ENCODE results near the gene JAML.

Gene JAML

DNA sequence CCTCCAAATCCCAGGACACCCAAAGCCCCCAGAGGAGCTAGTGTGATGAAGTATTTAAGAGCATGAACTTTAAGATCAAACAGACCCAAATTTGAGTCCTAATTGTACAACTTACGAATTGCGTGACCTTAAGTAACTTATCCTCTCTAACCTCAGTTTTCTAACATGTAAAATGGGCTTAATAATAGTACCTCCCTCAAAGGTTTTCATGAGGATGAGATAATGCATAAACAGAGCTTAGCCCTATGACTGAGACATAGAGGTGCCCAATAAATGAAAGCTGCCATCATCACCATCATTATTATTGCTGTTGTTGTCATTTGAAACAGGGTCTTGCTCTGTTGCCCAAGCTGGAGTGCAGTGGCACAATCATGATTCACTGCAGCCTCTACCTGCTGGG lies 57.6 kb downstream of the JAML start:
- no peak for DNase-seq
- TF ChIP-seq GATA1 (IDR thresholded peaks at IDR 0.05; ENCODE audit: low read depth, low read length) = no peak
- no peak for TF ChIP-seq POLR2A (IDR thresholded peaks at IDR 0.05; ENCODE audit: low read length)

DNA sequence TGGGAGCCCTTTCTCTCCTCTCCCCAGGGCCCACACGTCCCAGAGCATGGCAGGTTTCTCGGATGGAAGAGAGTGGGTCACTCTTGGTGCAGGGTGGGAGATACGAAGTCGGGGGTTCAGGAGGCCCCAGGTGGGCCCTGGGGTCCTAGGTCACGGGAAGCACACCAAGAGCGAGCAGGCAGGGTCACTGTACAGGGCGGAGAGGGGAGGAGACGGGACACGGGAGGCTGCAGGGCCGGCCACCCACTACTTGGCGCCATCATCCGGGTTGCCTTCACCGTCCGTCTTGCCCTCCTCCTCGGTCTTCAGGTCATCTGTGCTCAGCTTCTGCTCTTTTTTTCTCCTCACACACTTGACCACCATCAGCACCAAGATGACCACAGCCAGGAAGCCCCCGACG lies 58.2 kb downstream of the JAML start:
- no peak for TF ChIP-seq POLR2A (IDR thresholded peaks at IDR 0.05; ENCODE audit: low read length)
- no peak for TF ChIP-seq GATA1 (IDR thresholded peaks at IDR 0.05; ENCODE audit: low read depth, low read length)
- no peak for DNase-seq

DNA sequence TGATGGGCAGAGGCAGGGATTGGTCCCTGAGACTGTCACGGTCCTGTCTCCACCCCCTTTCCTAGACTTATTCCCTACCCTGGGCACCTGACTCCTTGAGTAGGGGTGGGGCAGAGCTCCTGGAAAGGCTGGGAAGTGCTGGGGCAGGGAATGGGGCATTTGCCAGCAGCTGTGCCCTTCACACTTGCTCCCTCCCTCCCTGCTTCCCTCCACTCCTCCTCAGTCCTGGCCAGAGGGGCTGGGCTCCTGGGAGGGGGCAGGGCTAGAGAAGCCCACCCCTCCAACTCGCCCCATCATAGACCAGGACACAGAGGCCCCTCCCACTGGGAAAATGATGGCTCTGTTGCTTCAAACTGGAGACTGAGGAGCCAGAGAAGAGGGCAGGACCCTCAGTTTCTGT lies 59.9 kb downstream of the JAML start:
- TF ChIP-seq POLR2A (IDR thresholded peaks at IDR 0.05; ENCODE audit: low read length) = no peak
- TF ChIP-seq GATA1 (IDR thresholded peaks at IDR 0.05; ENCODE audit: low read depth, low read length) = no peak

DNA sequence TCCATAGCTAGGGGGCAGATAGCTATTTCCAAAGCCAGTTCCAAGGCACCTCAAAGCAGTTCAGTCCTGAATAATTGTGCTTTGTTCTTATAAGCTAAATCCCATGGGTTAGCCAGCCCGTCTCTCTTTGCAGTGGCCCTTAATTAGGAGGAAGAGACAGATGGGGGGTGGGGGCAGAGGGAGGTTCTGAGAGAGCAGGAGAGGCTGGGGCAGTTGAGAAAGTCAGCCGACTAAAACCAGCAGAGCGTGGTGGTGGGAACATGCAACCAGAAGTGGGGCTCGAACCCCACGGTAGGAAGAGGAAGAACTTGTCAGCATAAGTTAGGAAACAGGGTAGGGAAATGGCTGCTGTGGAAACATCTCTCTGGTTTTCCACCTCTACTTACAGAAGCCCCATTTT lies 61.3 kb downstream of the JAML start:
- TF ChIP-seq POLR2A (IDR thresholded peaks at IDR 0.05; ENCODE audit: low read length) = no peak
- TF ChIP-seq GATA1 (IDR thresholded peaks at IDR 0.05; ENCODE audit: low read depth, low read length) = no peak
- DNase-seq = no peak

More for the DNA sequence above, 59.9 kb downstream of the JAML start:
- no peak for DNase-seq

DNA sequence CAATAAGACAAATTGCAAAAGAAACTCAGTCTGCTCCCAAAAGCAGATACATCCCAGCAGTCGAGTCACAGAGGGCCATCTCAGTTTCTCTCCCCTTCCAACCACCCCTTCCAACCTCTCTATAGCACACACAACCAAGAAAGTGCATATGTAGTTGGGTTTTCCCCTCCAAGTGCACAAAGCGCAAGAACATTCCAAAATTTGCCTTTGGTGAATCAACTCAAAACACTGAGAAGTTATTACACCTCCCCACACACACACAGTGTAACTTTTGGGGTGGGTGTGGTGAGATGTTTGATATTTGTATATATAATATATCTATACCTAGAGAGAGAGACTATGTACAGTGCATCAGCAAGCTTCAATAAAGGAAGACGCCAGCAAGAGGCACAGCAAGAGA lies 62.0 kb downstream of the JAML start:
- no peak for DNase-seq
- no peak for TF ChIP-seq POLR2A (IDR thresholded peaks at IDR 0.05; ENCODE audit: low read length)
- TF ChIP-seq GATA1 (IDR thresholded peaks at IDR 0.05; ENCODE audit: low read depth, low read length) = no peak

DNA sequence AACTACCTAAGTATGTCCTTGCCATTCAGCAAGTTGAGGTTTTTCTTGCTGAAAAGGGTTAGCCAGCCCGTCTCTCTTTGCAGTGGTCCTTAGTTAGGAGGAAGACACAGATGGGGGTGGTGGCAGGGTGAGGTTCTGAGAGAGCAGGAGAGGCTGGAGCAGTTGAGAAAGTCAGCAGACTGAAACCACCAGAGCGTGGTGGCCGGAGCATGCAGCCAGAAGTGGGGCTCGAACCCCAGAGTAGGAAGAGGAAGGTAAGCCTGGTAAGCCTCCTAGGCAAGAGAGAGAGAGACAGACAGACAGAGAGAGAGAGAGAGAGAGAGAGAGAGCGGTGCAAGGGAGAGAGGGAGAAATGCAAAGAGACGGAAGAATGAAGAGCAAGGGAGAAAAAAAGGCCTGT lies 63.0 kb downstream of the JAML start:
- TF ChIP-seq GATA1 (IDR thresholded peaks at IDR 0.05; ENCODE audit: low read depth, low read length) (no peak), POLR2A (IDR thresholded peaks at IDR 0.05; ENCODE audit: low read length) (no peak)
- no peak for DNase-seq

DNA sequence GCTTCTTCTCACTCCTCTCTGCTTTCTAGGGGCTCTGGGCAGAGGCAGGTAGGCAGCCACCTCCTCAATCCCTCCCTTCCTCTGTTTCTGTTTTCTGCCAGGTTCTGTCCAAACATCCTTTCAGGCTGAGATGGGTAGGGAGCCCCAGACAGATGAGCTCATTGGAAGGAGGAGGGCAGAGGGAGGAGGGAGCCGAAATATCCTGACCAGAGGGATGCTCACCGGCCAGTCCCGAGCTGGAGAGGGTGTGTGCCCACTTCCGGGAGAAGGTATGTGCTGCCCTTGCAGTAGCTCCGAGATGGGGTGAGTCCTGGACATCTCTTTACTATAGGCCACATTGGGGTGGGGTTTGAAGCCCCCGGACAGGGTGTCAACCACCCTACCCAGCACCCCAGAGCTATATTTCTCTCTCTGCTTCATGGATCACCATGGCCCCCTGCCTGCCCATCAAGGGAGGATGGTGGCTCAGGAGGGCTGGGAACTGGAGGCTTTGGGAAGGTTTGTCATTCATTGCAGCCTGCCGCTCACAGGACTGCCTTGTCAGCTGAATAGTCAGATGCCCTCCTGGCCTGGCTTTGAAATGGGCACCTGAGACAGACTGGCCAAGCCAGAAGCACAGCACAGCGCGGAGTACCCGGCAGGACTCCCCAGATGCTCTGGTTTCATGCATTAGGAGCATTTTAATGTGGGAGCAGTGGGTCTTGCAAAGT lies 67.5 kb downstream of the JAML start:
- DNase-seq = no peak
- TF ChIP-seq POLR2A (IDR thresholded peaks at IDR 0.05; ENCODE audit: low read length) (no peak), GATA1 (IDR thresholded peaks at IDR 0.05; ENCODE audit: low read depth, low read length) (no peak)

DNA sequence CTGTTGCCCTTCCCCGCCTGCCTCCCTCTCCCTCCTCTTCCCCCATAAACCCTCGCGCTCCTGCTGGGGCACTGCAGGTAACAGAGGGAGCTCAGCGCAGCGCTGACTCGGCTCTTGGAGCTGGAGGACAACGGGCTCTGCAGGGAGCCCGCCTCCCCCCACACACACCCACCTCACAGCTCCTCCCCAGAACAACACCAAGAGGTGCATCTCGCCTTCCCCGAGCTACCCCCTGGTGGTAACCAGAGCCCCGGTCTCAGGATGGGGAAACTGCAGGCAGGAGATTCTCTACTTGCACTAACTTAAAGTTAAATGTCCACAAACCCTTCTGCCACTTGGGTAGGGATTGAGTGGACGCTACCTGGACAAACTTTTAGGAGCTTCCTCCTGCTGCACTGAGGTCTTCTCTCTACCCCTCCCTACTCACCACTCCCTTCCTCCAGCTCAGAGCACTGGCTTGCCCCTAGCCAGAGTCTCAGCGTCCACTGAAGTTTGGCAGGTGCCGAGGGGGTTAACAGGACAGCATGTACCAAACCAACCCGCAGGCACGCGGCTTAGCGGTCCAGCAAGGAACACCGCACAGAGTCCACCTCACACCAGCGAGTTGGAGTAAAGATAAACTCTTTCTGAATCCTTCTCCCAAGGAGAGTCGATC lies 68.2 kb downstream of the JAML start:
- no peak for DNase-seq
- TF ChIP-seq GATA1 (IDR thresholded peaks at IDR 0.05; ENCODE audit: low read depth, low read length) (no peak), POLR2A (IDR thresholded peaks at IDR 0.05; ENCODE audit: low read length) (no peak)

DNA sequence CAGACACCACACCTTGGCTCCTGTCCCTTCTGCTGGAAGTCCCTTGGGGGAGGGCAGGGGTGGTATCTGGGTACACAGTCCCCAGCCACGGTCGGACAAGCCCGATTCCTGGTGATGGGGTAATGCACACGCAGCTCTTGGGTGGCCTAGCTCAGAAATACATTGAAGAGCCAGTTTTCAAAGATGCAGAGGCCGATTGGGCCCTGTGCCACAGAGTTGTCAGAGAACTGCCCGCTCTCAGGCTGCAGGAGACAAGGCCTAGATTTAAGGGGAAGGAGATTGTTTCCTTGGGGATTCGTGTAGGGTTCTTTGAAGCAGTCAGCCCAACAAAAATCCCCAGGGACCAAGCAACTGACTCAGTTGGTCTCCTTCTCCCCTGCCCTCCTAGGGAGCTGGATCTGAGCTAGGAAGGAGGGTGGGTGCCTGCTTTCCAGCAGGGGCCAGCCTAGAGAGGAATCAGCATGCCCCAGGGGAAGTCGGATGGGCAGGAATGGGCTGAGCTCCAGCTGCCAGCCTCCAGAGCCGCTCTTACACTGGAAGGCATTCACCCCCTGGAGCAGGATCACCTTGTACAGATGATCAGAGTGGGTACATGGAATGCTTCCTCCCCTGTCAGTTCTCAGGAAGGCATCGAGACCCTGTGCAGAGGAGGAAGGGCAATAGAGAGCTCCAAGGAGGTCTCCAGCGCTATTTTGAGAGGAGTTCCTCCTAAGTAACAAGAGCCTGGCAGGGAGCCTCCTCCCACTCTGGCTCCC lies 68.9 kb downstream of the JAML start:
- DNase-seq = no peak
- TF ChIP-seq GATA1 (IDR thresholded peaks at IDR 0.05; ENCODE audit: low read depth, low read length) (no peak), POLR2A (IDR thresholded peaks at IDR 0.05; ENCODE audit: low read length) (no peak)

DNA sequence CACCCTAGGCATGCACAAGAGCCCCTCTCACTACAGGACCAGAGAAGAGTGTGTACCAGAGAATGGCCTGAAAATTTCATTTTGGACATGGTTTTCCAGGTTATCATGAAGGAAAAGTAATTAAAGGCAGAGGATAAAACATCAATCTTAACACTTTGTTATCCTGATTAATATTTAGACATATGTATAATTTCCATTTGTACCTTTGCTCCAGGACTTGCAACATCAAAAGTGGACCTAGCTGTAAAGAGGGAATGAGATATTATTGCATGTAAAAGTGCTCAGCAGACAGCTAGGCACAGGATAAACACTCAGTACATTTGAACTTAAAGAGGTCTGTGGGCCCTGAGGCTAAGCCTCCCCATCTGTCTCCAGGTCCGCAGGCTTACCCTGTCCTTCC lies 70.2 kb downstream of the JAML start:
- no peak for TF ChIP-seq POLR2A (IDR thresholded peaks at IDR 0.05; ENCODE audit: low read length)
- no peak for TF ChIP-seq GATA1 (IDR thresholded peaks at IDR 0.05; ENCODE audit: low read depth, low read length)
- DNase-seq = no peak

DNA sequence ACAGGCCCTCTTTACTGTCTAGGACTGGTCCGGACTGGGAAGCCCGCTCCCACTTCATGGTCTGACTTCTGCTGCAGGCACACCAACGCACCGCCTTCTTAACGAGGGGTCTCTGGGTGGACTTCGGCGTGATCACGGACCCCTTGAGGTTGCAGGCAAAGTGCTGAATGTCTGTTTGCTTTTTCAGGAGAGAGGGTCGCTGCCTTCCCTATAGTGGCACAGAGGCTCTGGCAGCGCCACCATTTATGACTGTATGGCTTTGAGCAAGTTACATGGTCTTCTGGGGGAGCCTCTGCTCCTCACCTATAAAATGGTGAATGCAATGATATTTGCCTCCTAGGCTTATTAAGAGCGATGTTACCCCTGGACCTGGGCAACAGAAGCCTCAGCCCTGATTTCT lies 70.8 kb downstream of the JAML start:
- DNase-seq = no peak
- TF ChIP-seq POLR2A (IDR thresholded peaks at IDR 0.05; ENCODE audit: low read length) = no peak
- TF ChIP-seq GATA1 (IDR thresholded peaks at IDR 0.05; ENCODE audit: low read depth, low read length) = no peak

DNA sequence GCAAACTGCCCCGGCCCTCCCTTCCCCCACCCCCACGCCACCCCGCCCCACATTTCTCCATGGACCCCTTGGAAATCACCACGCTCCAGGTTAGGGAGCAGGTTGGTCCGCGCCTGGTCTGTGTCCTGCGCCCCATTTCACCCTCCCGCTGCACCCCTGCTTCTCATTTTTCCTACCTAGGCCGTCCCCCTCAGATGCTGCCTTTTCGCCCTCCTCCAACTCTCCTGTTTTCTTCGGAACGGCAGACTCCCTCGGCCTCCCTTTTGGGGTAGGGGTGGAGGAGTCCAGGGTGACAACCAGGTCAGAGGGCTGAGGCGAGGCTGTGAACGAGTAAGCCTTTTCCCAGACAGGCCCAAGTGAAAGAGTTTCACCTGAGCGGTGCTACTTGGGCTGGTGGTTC lies 71.3 kb downstream of the JAML start:
- no peak for DNase-seq
- TF ChIP-seq POLR2A (IDR thresholded peaks at IDR 0.05; ENCODE audit: low read length) (no peak), GATA1 (IDR thresholded peaks at IDR 0.05; ENCODE audit: low read depth, low read length) (no peak)

DNA sequence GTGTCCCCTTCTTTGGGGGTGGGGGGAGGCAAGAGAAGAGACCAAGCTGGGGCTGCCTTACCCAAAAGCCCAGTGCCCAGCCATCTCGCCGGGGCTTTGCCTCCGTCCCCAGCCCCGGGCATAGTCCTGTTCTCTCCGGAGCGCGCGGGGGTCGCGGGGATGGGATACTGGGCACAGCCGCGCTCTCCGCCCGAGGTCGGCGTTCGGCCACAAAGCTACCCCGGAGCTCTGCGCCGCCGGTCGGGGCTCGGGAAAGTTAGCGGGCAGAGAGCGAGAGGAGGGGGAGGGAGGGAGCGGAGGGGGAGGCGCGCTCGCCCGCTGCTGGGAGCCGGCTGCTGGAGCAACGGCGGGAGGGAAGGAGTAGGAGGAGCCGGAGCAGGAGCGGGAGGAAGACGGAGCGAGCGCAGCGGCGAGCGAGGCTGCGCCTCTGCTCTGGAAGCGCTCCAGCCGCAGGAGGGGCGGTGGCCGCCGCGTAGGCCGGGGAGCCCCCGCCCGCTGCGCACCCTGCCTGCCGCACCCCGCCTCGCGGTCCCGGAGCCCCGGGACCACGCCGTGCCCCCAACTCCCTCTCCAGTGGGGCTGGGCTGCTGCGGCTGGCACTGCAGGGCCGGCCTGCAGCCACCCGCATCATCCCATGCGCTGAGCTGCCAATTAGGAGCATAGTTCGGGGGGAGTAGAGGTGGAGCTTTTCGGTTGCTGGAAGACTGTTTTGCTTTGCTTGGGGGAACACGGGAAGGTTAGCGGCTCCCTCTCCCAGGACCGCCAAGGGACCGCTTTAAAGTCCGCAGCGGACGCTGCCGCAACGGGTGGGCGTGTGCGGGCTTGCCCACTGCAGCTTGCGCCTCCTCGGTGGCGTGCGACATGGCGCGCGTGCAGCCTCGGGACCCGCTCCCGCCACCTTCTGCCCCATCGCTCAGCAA lies 72.0 kb downstream of the JAML start, which contains the start of gene SCN4B:
SCN4B (minus strand) TSS at position 272 of the 920 bp plus-strand sequence; CDS start at position 122, 150 bp downstream.
- TF ChIP-seq GATA1 (IDR thresholded peaks at IDR 0.05; ENCODE audit: low read depth, low read length) = no peak
- no peak for TF ChIP-seq POLR2A (IDR thresholded peaks at IDR 0.05; ENCODE audit: low read length)
- DNase-seq = no peak

Measured in erythroblast (primary cell).